H9 (cell line): ENCODE data around the gene C1orf105. TPM values are rescaled to one million over a fixed set of nuclear protein-coding genes. Genes with fewer than 3 reads are reported as not detected.

Experiments used
- DNase-seq: peaks from one replicate; pipeline ENCODE4 v3.0.0-alpha.2; 2017
- H2AFZ ChIP-seq: one replicate; pipeline ENCODE4 v1.6.1; 2013; ENCODE audit warnings: mild to moderate bottlenecking, low read length, control low read depth, moderate library complexity
- H2AK5ac ChIP-seq: 2 replicates; pipeline ENCODE4 v1.6.1; 2013; ENCODE audit warnings: low read length, control low read depth, mixed read lengths; ENCODE audit not compliant: insufficient read length
- H2BK120ac ChIP-seq: one replicate; pipeline ENCODE4 v1.6.1; 2013; ENCODE audit warnings: low read depth, mild to moderate bottlenecking, low read length, control low read depth, inconsistent platforms; ENCODE audit not compliant: poor library complexity, severe bottlenecking
- H2BK12ac ChIP-seq: 2 replicates; pipeline ENCODE4 v1.6.1; 2013; ENCODE audit warnings: low read length, control low read depth, mixed read lengths, low read depth; ENCODE audit not compliant: insufficient read length
- H2BK15ac ChIP-seq: 2 replicates; pipeline ENCODE4 v1.6.1; 2013; ENCODE audit warnings: low read depth, low read length, control low read depth
- H2BK20ac ChIP-seq: one replicate; pipeline ENCODE4 v1.6.1; 2013; ENCODE audit warnings: low read depth, mild to moderate bottlenecking, low read length, control low read depth, inconsistent platforms; ENCODE audit not compliant: poor library complexity, severe bottlenecking
- H2BK5ac ChIP-seq: 2 replicates; pipeline ENCODE4 v1.6.1; 2013; ENCODE audit warnings: low read length, control low read depth, mixed read lengths; ENCODE audit not compliant: insufficient read length
- H3K14ac ChIP-seq: 2 replicates; pipeline ENCODE4 v1.6.1; 2013; ENCODE audit warnings: low read length, control low read depth; ENCODE audit not compliant: insufficient read depth
- H3K18ac ChIP-seq: 2 replicates; pipeline ENCODE4 v1.6.1; 2013; ENCODE audit warnings: low read depth, mild to moderate bottlenecking, mixed read lengths, low read length, control low read depth; ENCODE audit not compliant: insufficient read length
- H3K23ac ChIP-seq: 2 replicates; pipeline ENCODE4 v1.6.1; 2013; ENCODE audit warnings: low read length, control low read depth, mixed read lengths, low read depth; ENCODE audit not compliant: insufficient read length
- H3K23me2 ChIP-seq: 2 replicates; pipeline ENCODE4 v1.6.1; 2013; ENCODE audit warnings: low read depth, mild to moderate bottlenecking, mixed read lengths, low read length, control low read depth; ENCODE audit not compliant: insufficient read length, poor library complexity, severe bottlenecking
- H3K27ac ChIP-seq: 2 replicates; pipeline ENCODE4 v1.5.1; 2013; ENCODE audit warnings: low read length, control low read depth, mixed read lengths, low read depth; ENCODE audit not compliant: insufficient read length
- H3K27me3 ChIP-seq: 2 replicates; pipeline ENCODE4 v1.6.1; 2013; ENCODE audit warnings: low read length, control low read depth, inconsistent platforms; ENCODE audit not compliant: insufficient read depth
- H3K4ac ChIP-seq: 2 replicates; pipeline ENCODE4 v1.6.1; 2013; ENCODE audit warnings: low read depth, mild to moderate bottlenecking, control low read depth, inconsistent platforms, low read length, moderate library complexity
- H3K4me1 ChIP-seq: 2 replicates; pipeline ENCODE4 v1.6.1; 2013; ENCODE audit warnings: low read length, control low read depth, inconsistent platforms; ENCODE audit not compliant: insufficient read depth
- H3K4me2 ChIP-seq: 2 replicates; pipeline ENCODE4 v1.6.1; 2013; ENCODE audit warnings: low read length, control low read depth, mixed read lengths; ENCODE audit not compliant: insufficient read length, insufficient read depth
- H3K56ac ChIP-seq: 2 replicates; pipeline ENCODE4 v1.6.1; 2013; ENCODE audit warnings: low read depth, mild to moderate bottlenecking, mixed read lengths, low read length, control low read depth; ENCODE audit not compliant: insufficient read length
- H3K79me1 ChIP-seq: 2 replicates; pipeline ENCODE4 v1.6.1; 2013; ENCODE audit warnings: low read depth, mild to moderate bottlenecking, moderate library complexity, low read length, control low read depth, inconsistent platforms; ENCODE audit not compliant: insufficient read depth, poor library complexity, severe bottlenecking
- H3K79me2 ChIP-seq: 2 replicates; pipeline ENCODE4 v1.6.1; 2013; ENCODE audit warnings: low read length, control low read depth, inconsistent platforms; ENCODE audit not compliant: insufficient read depth
- H3K9ac ChIP-seq: 2 replicates; pipeline ENCODE4 v1.6.1; 2013; ENCODE audit warnings: low read length, control low read depth, mixed read lengths; ENCODE audit not compliant: insufficient read length; ENCODE audit errors: extremely low read depth
- H3K9me3 ChIP-seq: one replicate; pipeline ENCODE4 v1.6.1; 2013; ENCODE audit warnings: low read depth, low read length, inconsistent platforms; ENCODE audit not compliant: control insufficient read depth
- H3T11ph ChIP-seq: one replicate; pipeline ENCODE4 v1.6.1; 2013; ENCODE audit warnings: mild to moderate bottlenecking, low read length, control low read depth, inconsistent platforms
- H4K20me1 ChIP-seq: one replicate; pipeline ENCODE4 v1.6.1; 2013; ENCODE audit not compliant: control insufficient read depth, insufficient read length, insufficient read depth
- H4K5ac ChIP-seq: 2 replicates; pipeline ENCODE4 v1.6.1; 2013; ENCODE audit warnings: low read depth, mild to moderate bottlenecking, mixed read lengths, low read length, control low read depth; ENCODE audit not compliant: insufficient read length
- H4K8ac ChIP-seq: replicated peaks from 2 replicates; pipeline ENCODE4 v1.6.1; 2013; ENCODE audit warnings: low read length, control low read depth, mixed read lengths, low read depth; ENCODE audit not compliant: insufficient read length
- H4K91ac ChIP-seq: 2 replicates; pipeline ENCODE4 v1.6.1; 2013; ENCODE audit warnings: low read depth, mild to moderate bottlenecking, moderate library complexity, mixed read lengths, low read length, control low read depth; ENCODE audit not compliant: insufficient read length
- H3K27ac Mint-ChIP-seq, 3 experiments: 2 replicates in 2 of 3; 3 replicates in 1 of 3; pipeline ENCODE4 v1.8.0; 2020 to 2021; ENCODE audit warnings: mixed read lengths in 3 of 3, mild to moderate bottlenecking in 1 of 3, moderate library complexity in 1 of 3
- H3K27me3 Mint-ChIP-seq: 2 replicates; pipeline ENCODE4 v1.8.0; 2021; ENCODE audit warnings: low read depth, mild to moderate bottlenecking, moderate library complexity, mixed read lengths
- H3K36me3 Mint-ChIP-seq, 3 experiments: 2 replicates in 2 of 3; 3 replicates in 1 of 3; pipeline ENCODE4 v1.8.0; 2020 to 2021; ENCODE audit warnings: low read depth in 3 of 3, mixed read lengths in 3 of 3; ENCODE audit not compliant: insufficient read depth in 1 of 3
- H3K4me1 Mint-ChIP-seq, 2 experiments: 2 replicates each; pipeline ENCODE4 v1.8.0; 2020; ENCODE audit warnings: mixed read lengths in 2 of 2
- H3K4me3 Mint-ChIP-seq, 2 experiments: 2 replicates in 1 of 2; 3 replicates in 1 of 2; pipeline ENCODE4 v1.8.0; 2020 to 2021; ENCODE audit warnings: mild to moderate bottlenecking in 2 of 2, mixed read lengths in 2 of 2, moderate library complexity in 1 of 2
- H3K9me3 Mint-ChIP-seq, 2 experiments: 2 replicates in 1 of 2; 3 replicates in 1 of 2; pipeline ENCODE4 v1.8.0; 2020; ENCODE audit warnings: mild to moderate bottlenecking in 2 of 2, mixed read lengths in 2 of 2, moderate library complexity in 1 of 2
- CTCF ChIP-seq: fragments of 200-600 bp; sonication (generic); conservative IDR thresholded peaks from 3 replicates; pipeline ENCODE4 v1.8.0; 2021; ENCODE audit warnings: antibody characterized with exemption, mild to moderate bottlenecking
- WGBS: extraction: QIAGEN DNeasy Blood & Tissue Kit; methylation state at CpG from one replicate; pipeline ENCODE4 v1.1.7; 2013; ENCODE audit warnings: missing lambda C conversion rate, low lambda C conversion rate, mixed read lengths; ENCODE audit not compliant: insufficient read length; ENCODE audit errors: extremely low coverage; 5-methylcytosine and 5-hydroxymethylcytosine counted together
- total RNA-seq: library from RNA; stranded (reverse); gene quantifications from 2 replicates; pipeline ENCODE4 v1.2.1, GENCODE V29; 2021

C1orf105 gene
- total RNA-seq, 1 experiment from 2014 or later = not detected

GRCh38 chr1:172489847-172490246 lies 69.4 kb downstream of the C1orf105 start:
- Histone ChIP-seq H2BK20ac (no peak overlapping the region), H3K56ac (no peak overlapping the region), H2BK120ac (no peak overlapping the region), H3K9me3 (no peaks in the 10 kb centered on the region), H3T11ph (no peak overlapping the region), H3K14ac (no peak overlapping the region), H3K23ac (no peak overlapping the region), H3K79me1 (no peaks in the 10 kb centered on the region), H4K20me1 (no peaks in the 10 kb centered on the region), H2BK12ac (no peak overlapping the region), H3K4ac (no peak overlapping the region), H2AK5ac (no peak overlapping the region), H2BK5ac (no peak overlapping the region), H4K91ac (no peak overlapping the region), H3K27me3 (no peaks in the 10 kb centered on the region), H2AFZ (no peak overlapping the region), H2BK15ac (no peak overlapping the region), H4K5ac (no peak overlapping the region), H3K79me2 (no peaks in the 10 kb centered on the region), H3K9ac (no peak overlapping the region), H3K4me1 (no peaks in the 10 kb centered on the region), H3K4me2 (no peak overlapping the region), H3K23me2 (no peaks in the 10 kb centered on the region), H4K8ac (no peak overlapping the region), H3K18ac (no peak overlapping the region), H3K27ac (no peak overlapping the region)
- Mint-ChIP-seq H3K27ac (no peak overlapping the region), H3K4me3 (no peak overlapping the region), H3K9me3 (no peaks in the 10 kb centered on the region), H3K27me3 (no peaks in the 10 kb centered on the region; the same call in 1 of the 2 replicates), H3K36me3 (no peaks in the 10 kb centered on the region), H3K4me1 (no peaks in the 10 kb centered on the region)
- DNase-seq = no peak
- TF ChIP-seq CTCF = no peak
- WGBS = no CpG with 5 or more reads among the region's 3 CpGs
